SKM-1 treated with dmso at 0.1 percent for 144 hours (cell line): Measurements from ENCODE around the gene POLD1.
A peak's percentile ranks its signal among the peaks of the same experiment; 100 is the strongest.

ENCODE experiments used
- DNase-seq: peaks from one replicate; lab custom pipeline; 2025; ENCODE audit not compliant: unreplicated experiment; lab: John Stamatoyannopoulos, UW

The POLD1 gene

GRCh38 chr19:50417111-50418081, 33.2 kb downstream of the POLD1 start:
- no peak for DNase-seq

DNA sequence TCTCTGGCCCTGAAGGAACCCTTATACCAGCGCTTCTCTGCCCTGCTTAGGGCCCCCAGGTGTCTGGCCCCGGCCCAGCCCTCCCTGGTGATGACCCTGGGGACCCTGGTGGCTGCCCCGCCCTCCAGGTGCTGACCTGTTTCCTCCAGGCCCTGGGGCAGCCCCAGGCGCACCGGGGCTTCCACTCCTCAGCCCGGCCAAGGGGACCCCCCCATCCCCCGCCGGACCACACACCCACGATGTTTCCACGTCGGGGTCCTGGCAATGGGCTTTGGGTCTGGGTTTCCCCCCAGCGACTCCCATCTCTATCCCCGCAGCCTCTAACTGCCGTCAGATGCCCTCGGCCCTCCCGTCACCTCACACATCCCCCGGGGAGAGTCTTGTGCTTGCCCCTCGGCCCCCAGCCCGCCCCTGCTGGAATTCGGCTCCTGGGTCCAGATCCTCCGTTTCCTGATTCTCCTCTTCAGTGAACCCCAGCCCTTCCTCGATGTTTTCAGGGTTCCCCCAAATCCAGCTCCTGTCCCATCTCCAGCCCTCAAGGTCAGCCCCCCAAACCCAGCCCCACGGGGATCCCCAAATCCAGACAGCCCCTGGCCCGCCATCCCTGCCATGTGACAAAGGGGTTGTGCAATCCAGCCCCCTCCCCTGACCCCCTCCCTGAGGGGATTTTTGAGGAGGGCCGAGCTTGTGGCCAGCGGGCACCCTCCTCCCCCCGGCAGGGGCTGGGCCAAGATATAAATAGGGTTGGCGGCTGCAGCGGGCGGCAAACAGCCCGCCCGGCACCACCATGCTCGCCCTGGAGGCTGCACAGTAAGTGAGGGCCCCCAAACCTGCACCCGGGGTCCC, 34.3 kb downstream of the POLD1 start, which contains the start of gene SPIB:
Gene SPIB, plus strand, starts transcription at position 763 of the 846 bp plus-strand sequence. Its CDS starts 25 bp downstream, at position 788.
- no peak for DNase-seq

- no peak for DNase-seq
Measured at GRCh38 chr19:50419022-50419579, 35.0 kb downstream of the POLD1 start.

DNA sequence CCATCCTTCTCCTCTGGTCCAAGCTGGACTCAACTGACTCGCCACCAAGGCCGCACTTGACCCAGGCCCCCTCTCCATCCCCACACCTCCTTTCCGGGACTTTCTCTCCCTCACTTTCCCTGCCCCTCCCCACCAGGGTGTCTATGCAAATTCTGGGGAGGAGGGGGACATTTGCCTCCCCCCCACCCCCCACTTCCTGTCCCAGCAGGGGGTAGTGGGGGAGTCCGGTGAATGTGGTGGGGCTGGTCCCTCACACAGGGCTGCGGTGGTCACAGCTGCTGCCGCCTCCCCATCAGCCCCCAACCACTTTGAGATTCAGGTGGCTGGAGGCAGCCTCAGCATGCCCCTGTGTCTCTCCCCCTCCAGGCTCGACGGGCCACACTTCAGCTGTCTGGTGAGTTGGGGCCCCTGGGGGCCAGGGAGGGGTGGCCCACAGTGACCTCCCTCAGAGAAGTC, 35.5 kb downstream of the POLD1 start:
- no peak for DNase-seq

- DNase-seq, result no peak
Measured at GRCh38 chr19:50420127-50420526, 36.0 kb downstream of the POLD1 start.

GRCh38 chr19:50420808-50421207, 36.7 kb downstream of the POLD1 start:
- DNase-seq, result no peak

GRCh38 chr19:50422397-50423278, 38.5 kb downstream of the POLD1 start:
- DNase-seq, result no peak

- DNase-seq, result no peak
Measured at GRCh38 chr19:50423279-50424113, 39.3 kb downstream of the POLD1 start.

DNA sequence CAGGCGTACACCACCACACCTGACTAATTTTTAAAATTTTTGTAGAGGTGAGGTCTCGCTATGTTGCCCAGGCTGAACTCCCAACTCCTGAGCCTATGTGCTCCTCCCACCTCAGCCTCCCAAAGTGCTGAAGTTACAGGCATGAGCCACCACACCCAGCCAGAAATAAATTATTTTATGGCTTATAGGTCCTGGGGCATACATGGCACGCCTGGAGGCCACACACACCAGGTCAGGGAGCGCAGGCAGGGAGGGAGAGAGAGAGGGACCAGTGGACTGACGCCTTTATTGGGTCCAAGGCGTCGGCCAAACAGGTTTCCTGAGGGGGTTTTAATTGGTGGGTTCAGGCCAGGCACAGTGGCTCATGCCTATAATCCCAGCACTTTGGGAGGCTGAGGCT, 41.4 kb downstream of the POLD1 start:
- no peak for DNase-seq

- DNase-seq, result no peak
Measured at GRCh38 chr19:50427318-50427925, 43.3 kb downstream of the POLD1 start.

DNA sequence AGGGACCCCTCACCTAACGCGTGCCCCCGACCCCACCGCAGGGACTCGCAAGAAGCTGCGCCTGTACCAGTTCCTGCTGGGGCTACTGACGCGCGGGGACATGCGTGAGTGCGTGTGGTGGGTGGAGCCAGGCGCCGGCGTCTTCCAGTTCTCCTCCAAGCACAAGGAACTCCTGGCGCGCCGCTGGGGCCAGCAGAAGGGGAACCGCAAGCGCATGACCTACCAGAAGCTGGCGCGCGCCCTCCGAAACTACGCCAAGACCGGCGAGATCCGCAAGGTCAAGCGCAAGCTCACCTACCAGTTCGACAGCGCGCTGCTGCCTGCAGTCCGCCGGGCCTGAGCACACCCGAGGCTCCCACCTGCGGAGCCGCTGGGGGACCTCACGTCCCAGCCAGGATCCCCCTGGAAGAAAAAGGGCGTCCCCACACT, 43.9 kb downstream of the POLD1 start:
- no peak for DNase-seq

DNA sequence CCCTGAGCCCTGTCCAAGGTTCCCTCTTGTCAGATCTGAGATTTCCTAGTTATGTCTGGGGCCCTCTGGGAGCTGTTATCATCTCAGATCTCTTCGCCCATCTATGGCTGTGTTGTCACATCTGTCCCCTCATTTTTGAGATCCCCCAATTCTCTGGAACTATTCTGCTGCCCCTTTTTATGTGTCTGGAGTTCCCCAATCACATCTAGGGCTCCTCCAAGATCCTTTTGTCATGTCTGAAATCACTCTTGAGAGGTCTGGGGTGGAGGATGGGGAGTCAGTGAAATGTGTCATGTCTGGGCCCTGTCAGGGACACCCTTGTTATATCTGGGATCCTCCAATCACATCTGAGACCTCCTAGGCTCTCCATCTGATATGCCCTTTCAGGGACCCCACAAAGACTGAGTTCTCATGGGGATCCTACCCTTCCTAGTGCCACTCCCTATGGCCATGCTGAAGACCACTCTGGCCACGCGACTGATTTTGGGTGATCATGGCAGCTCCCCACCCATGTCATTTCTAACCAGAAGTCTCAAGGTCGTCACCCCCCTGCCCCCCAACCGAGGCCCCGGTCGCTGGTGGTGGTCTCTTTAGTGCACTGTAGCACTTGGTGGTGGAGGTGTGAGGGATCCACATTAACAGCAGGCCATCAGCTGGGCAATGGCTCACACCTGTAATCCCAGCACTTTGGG, 44.8 kb downstream of the POLD1 start:
- DNase-seq, result no peak

DNA sequence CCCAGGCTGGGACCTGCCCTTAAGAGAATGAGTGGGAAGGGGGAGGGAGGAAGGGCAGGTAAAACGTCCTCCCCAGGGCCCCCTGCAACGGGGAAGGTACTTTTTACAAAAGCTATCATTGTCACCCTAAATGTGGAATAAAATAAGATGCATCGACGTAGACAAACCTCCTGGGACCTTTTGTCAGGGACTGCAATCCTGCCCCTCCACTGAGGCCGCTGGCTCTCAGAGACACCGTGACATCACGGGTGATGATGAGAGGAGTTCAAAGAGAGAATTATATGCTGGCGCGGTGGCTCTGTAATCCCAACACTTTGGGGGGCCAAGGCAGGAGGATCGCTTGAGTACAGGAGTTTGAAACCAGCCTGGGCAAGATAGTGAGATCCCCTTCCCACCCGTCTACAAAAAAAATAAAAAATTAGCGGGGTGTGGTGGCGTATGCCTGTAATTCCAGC, 46.8 kb downstream of the POLD1 start:
- DNase-seq, result no peak

DNA sequence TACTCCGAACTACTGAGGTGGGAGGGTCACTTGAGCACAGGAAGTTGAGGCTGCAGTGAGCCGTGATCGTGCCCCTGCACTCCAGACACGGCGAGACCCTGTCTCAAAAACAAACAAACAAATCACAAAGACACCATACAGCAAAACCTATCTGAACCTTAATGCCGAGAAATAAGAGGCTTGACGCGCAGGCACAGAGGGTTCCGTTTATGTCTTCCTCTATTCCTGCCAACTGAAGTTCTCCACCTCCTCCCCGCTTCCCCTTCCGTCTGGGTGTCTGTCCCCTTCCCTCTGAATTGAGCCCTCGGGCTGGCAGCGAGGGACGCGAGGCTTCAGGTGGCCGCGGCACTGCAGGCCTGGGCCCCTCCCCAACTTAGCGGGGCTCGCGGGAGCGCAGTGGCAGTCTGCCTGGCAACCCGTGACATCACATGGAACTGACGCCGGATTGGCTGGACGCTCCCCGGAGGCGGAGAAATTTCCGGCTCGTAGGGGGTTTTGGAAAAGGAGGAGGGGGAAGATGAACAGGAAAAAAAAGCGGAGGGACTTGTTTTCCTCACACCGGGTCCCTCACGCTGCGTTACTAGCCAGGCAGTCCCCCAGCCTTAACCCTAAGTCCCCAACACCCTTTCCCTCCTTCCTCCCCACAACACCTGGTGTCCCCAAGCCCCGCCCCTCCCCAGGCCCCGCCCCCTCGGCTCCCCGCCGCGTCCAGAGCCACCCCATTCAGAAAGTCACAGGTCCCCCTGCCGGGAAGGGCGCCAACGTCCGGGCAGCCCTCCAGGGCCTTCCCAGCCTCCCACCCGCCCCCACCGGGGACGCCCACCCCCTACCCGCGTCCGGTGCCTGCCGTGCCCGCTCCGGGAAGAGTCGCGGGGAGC, 47.4 kb downstream of the POLD1 start:
- peak; percentile 29 for DNase-seq

DNA sequence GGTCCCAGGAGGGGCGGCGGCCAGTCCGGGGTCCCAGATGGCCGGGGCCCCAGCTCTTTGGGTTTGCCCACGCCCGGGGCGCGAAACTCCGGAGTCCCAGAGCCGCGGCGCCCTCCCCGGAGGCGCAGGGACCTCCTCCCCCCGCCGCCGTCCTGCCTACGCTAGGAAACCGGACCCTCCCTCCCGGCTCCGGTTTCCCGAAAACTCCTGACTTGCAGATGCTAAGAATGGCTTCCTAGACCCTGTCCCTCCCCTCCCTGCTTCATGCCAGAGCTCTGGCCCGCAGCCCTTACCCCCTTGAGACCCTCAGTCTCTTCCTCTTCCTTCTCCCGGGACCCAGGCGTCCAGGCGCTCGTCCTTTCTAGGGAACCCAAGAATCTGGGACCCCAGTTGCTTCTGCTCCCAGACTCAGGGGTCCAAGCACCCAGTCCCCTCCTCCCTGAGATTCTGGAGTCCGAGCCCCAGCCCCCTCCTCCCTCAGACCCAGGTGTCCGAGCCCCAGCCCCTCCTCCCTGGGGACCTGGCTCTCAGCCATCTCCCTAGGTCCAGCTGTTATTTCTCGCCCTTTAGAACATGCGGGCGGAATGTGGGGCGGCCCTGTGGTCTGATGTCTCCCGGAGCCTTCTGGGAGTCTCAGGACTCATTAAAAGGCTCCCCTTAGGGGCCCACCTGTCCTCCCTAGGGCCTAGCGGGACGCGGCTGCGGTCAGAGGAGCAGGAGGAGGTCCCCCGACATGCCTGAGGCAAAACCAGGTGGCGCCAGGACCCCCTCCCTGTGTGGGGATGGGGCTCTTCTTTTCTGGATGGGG, 48.3 kb downstream of the POLD1 start, which contains the start of gene MYBPC2:
Gene MYBPC2, plus strand, starts transcription at position 672 of the 808 bp plus-strand sequence. Its CDS starts 62 bp downstream, at position 734.
- DNase-seq, result no peak
